ENCODE measurements around the gene OSBP.
A peak's percentile ranks its signal among the peaks of the same experiment; 100 is the strongest.
"Not testable (repeated sequence)": the region's sequence is repeated elsewhere in the genome, so short reads cannot be mapped to it uniquely, and the experiment has no call there.

The OSBP gene

GRCh38 chr11:59552844-59553243 is 62.7 kb downstream of the OSBP start:
- no peak for DNase-seq

GRCh38 chr11:59551659-59552521 is 63.7 kb downstream of the OSBP start:
- DNase-seq: no peak

- DNase-seq: peak; percentile 87
Measured at GRCh38 chr11:59550842-59551658, 64.5 kb downstream of the OSBP start.

- peak; percentile 95 for DNase-seq
Measured at GRCh38 chr11:59550368-59550841, 65.2 kb downstream of the OSBP start.

- no peak for DNase-seq
Measured at GRCh38 chr11:59548309-59548656, 67.3 kb downstream of the OSBP start.

GRCh38 chr11:59547605-59548308 is 67.8 kb downstream of the OSBP start:
- DNase-seq: not testable (repeated sequence)

GRCh38 chr11:59545179-59546020 is 70.2 kb downstream of the OSBP start:
- no peak for DNase-seq

- no peak for DNase-seq
Measured at GRCh38 chr11:59544869-59545178, 70.8 kb downstream of the OSBP start.

GRCh38 chr11:59543713-59544112 is 71.9 kb downstream of the OSBP start:
- DNase-seq: not testable (repeated sequence)

- DNase-seq: no peak
Measured at GRCh38 chr11:59542142-59542810, 73.3 kb downstream of the OSBP start.

GRCh38 chr11:59534676-59535075 is 80.9 kb downstream of the OSBP start:
- no peak for DNase-seq

- no peak for DNase-seq
Measured at GRCh38 chr11:59532620-59533019, 83.0 kb downstream of the OSBP start.

GRCh38 chr11:59528711-59529110 is 86.9 kb downstream of the OSBP start:
- no peak for DNase-seq

Measured in stimulated activated CD4-positive, alpha-beta T cell treated with anti-CD3 and anti-CD28 coated beads, Interleukin-1b, Interleukin-23, amount 100 ng/mL, for 48 hours (primary cell).